WI38 (cell line): ENCODE data around the gene LENG9.

Source experiments
- H3K4me3 ChIP-seq: 2 replicates; pipeline ENCODE4 v1.5.1; 2011; ENCODE audit warnings: low read depth, mild to moderate bottlenecking, control low read depth, low read length
- TF ChIP-seq, protein P1 (sequence below): IDR thresholded peaks from 2 replicates; pipeline ENCODE4 v1.5.1; 2012; ENCODE audit warnings: low read depth, mild to moderate bottlenecking, control low read depth, low read length

Gene LENG9

DNA sequence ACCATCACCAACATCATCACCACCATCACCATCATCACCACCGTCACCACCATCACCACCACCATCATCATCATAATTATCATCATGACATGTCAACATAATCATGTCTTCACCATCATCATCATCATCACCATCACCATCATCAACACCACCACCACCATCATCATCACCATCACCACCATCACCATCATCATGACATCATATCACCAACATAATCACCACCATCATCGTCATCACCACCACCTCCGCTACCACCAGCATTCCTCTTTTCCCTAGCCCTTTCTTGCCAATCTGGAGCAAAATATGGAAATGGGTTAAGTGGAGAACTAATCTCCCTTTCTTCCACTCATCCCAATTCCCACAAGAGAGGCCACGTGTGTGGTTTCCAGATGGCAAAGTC lies 49.4 kb downstream of the LENG9 start:
- TF ChIP-seq, protein P1, sequence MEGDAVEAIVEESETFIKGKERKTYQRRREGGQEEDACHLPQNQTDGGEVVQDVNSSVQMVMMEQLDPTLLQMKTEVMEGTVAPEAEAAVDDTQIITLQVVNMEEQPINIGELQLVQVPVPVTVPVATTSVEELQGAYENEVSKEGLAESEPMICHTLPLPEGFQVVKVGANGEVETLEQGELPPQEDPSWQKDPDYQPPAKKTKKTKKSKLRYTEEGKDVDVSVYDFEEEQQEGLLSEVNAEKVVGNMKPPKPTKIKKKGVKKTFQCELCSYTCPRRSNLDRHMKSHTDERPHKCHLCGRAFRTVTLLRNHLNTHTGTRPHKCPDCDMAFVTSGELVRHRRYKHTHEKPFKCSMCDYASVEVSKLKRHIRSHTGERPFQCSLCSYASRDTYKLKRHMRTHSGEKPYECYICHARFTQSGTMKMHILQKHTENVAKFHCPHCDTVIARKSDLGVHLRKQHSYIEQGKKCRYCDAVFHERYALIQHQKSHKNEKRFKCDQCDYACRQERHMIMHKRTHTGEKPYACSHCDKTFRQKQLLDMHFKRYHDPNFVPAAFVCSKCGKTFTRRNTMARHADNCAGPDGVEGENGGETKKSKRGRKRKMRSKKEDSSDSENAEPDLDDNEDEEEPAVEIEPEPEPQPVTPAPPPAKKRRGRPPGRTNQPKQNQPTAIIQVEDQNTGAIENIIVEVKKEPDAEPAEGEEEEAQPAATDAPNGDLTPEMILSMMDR, result no peak

DNA sequence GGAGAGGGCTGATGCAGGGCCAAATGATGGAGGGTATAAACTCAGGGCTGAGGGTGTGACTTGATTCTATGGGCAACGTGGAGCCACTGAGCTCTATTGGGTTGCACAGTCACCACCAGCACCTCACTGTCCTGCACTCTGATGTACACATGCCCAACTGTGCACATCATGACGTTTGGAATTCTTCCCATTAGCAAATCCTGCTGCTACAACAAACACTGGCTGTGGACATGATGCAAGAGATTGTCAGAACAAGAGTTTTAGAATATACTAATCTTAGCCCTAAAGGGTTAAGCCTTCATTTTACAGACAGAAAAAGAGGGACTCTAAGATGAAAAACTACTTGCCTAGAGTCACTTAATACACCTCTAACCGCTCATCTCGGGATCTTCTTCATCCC lies 50.7 kb downstream of the LENG9 start:
- TF ChIP-seq, protein P1, result no peak
- no peak overlapping the region for H3K4me3 ChIP-seq

More for the DNA sequence above, 49.4 kb downstream of the LENG9 start:
- no peak overlapping the region for H3K4me3 ChIP-seq
